Kidney glomerular epithelial cell (primary cell): ENCODE data around the gene PRKN.

Experiments
- DNase-seq: peaks from one replicate; lab custom pipeline; 2025; lab: John Stamatoyannopoulos, UW

The PRKN gene

GRCh38 chr6:161716176-161716575, 1011.4 kb downstream of the PRKN start:
- no peak for DNase-seq

- DNase-seq: no peak
Observed at GRCh38 chr6:161711938-161712337, 1015.6 kb downstream of the PRKN start.

- DNase-seq: no peak
Observed at GRCh38 chr6:161711515-161711914, 1016.1 kb downstream of the PRKN start.

- DNase-seq: no peak
Observed at GRCh38 chr6:161710698-161711097, 1016.9 kb downstream of the PRKN start.

GRCh38 chr6:161701056-161701455, 1026.5 kb downstream of the PRKN start:
- DNase-seq: no peak

GRCh38 chr6:161696801-161697200, 1030.8 kb downstream of the PRKN start:
- DNase-seq: no peak

- no peak for DNase-seq
Observed at GRCh38 chr6:161694995-161695394, 1032.6 kb downstream of the PRKN start.

- DNase-seq: no peak
Observed at GRCh38 chr6:161686655-161687054, 1040.9 kb downstream of the PRKN start.

- no peak for DNase-seq
Observed at GRCh38 chr6:161684731-161685475, 1042.7 kb downstream of the PRKN start.

GRCh38 chr6:161683400-161683799, 1044.2 kb downstream of the PRKN start:
- DNase-seq: no peak

- no peak for DNase-seq
Observed at GRCh38 chr6:161682982-161683381, 1044.6 kb downstream of the PRKN start.

GRCh38 chr6:161679980-161680538, 1047.5 kb downstream of the PRKN start:
- no peak for DNase-seq

- DNase-seq: no peak
Observed at GRCh38 chr6:161677188-161677587, 1050.4 kb downstream of the PRKN start.

GRCh38 chr6:161676586-161676985, 1051.0 kb downstream of the PRKN start:
- DNase-seq: no peak

GRCh38 chr6:161674930-161675682, 1052.5 kb downstream of the PRKN start:
- DNase-seq: no peak

- no peak for DNase-seq
Observed at GRCh38 chr6:161673026-161673425, 1054.5 kb downstream of the PRKN start.

GRCh38 chr6:161671117-161671516, 1056.4 kb downstream of the PRKN start:
- no peak for DNase-seq

- no peak for DNase-seq
Observed at GRCh38 chr6:161668665-161669064, 1058.9 kb downstream of the PRKN start.

- DNase-seq: no peak
Observed at GRCh38 chr6:161667957-161668356, 1059.6 kb downstream of the PRKN start.

- DNase-seq: no peak
Observed at GRCh38 chr6:161663682-161664081, 1063.9 kb downstream of the PRKN start.

GRCh38 chr6:161660666-161661571, 1066.6 kb downstream of the PRKN start:
- DNase-seq: no peak

- peak; percentile 67 for DNase-seq
Observed at GRCh38 chr6:161658211-161658610, 1069.4 kb downstream of the PRKN start.
